OCI-LY7 (cell line): ENCODE data around the gene SH2D3A. TPM values are rescaled to one million over a fixed set of nuclear protein-coding genes. Genes with fewer than 3 reads are reported as not detected.

Source experiments
- BruUV-seq: library from RNA; stranded (reverse); fragments of 400-500 nt; replicated peaks from 2 replicates; lab custom pipeline; 2021; lab: Mats Ljungman, UMichigan
- CTCF ChIA-PET: fragments of 300-600 bp; sonication (Branson Sonifier 250); formaldehyde crosslinking; loops from one replicate; lab custom pipeline; 2022; ENCODE audit warnings: antibody characterized with exemption; ENCODE audit not compliant: unreplicated experiment; lab: Charles Lee
- POLR2A ChIA-PET: fragments of 300-600 bp; sonication (Branson Sonifier 250); formaldehyde crosslinking; loops from one replicate; lab custom pipeline; 2022; ENCODE audit warnings: antibody characterized with exemption; lab: Charles Lee
- DNase-seq: peaks from one replicate; pipeline ENCODE4 v3.0.0-alpha.2; 2015; ENCODE audit warnings: low spot score
- H2AFZ ChIP-seq: fragments of 200-600 bp; sonication (generic), shearing (Covaris generic); 2 replicates; pipeline ENCODE4 v1.6.1; 2014; ENCODE audit warnings: mild to moderate bottlenecking, antibody characterized with exemption, low read length, moderate library complexity
- H3K27ac ChIP-seq: fragments of 200-600 bp; sonication (generic); 2 replicates; pipeline ENCODE4 v1.5.1; 2014; ENCODE audit warnings: mixed run types, low read depth, mild to moderate bottlenecking, moderate library complexity, low read length, inconsistent platforms; ENCODE audit not compliant: poor library complexity, severe bottlenecking
- H3K36me3 ChIP-seq: fragments of 200-600 bp; sonication (generic); 2 replicates; pipeline ENCODE4 v1.6.1; 2014; ENCODE audit warnings: mild to moderate bottlenecking, antibody characterized with exemption, low read length, moderate library complexity, mixed read lengths; ENCODE audit not compliant: insufficient read depth
- H3K4me1 ChIP-seq: fragments of 200-600 bp; sonication (generic); 2 replicates; pipeline ENCODE4 v1.5.1; 2014; ENCODE audit warnings: mild to moderate bottlenecking, low read length; ENCODE audit not compliant: insufficient read depth, poor library complexity, severe bottlenecking
- H3K4me2 ChIP-seq: fragments of 200-600 bp; sonication (generic); 2 replicates; pipeline ENCODE4 v1.6.1; 2014; ENCODE audit warnings: mild to moderate bottlenecking, low read length
- H3K4me3 ChIP-seq: fragments of 200-600 bp; sonication (generic); 2 replicates; pipeline ENCODE4 v1.5.1; 2014; ENCODE audit warnings: mild to moderate bottlenecking, low read depth, low read length; ENCODE audit not compliant: poor library complexity, severe bottlenecking
- H3K79me2 ChIP-seq: fragments of 200-600 bp; sonication (generic); 2 replicates; pipeline ENCODE4 v1.6.1; 2016; ENCODE audit warnings: low read depth, mild to moderate bottlenecking, low read length, moderate library complexity, mixed read lengths; ENCODE audit not compliant: insufficient read depth
- H3K9me2 ChIP-seq: fragments of 200-600 bp; sonication (generic); 2 replicates; pipeline ENCODE4 v1.6.1; 2016; ENCODE audit warnings: mild to moderate bottlenecking, low read length, mixed read lengths; ENCODE audit not compliant: insufficient read depth
- H3K9me3 ChIP-seq: fragments of 200-600 bp; sonication (generic); 2 replicates; pipeline ENCODE4 v1.6.1; 2014; ENCODE audit warnings: mild to moderate bottlenecking, mixed run types, low read length, mixed read lengths
- H4K20me1 ChIP-seq: fragments of 200-600 bp; sonication (generic); 2 replicates; pipeline ENCODE4 v1.6.1; 2014; ENCODE audit warnings: mild to moderate bottlenecking, antibody characterized with exemption, low read length, moderate library complexity, mixed read lengths; ENCODE audit not compliant: insufficient read depth
- CTCF ChIP-seq: fragments of 200-600 bp; sonication (generic); conservative IDR thresholded peaks from 2 replicates; pipeline ENCODE4 v1.5.1; 2014; ENCODE audit warnings: mild to moderate bottlenecking, antibody characterized with exemption, low read length, moderate library complexity, mixed read lengths
- EZH2phosphoT487 ChIP-seq: fragments of 200-600 bp; sonication (generic); IDR thresholded peaks from 2 replicates; pipeline ENCODE4 v1.6.1; 2018; ENCODE audit warnings: low read depth, borderline replicate concordance, mild to moderate bottlenecking, mixed run types, antibody characterized with exemption, low read length, moderate library complexity, mixed read lengths
- intact Hi-C: fragments of 100-400 bp; cut with micrococcal nuclease; formaldehyde crosslinking; loops from one replicate; pipeline ENCODE4 v1.10.0; 2022; ENCODE audit not compliant: unreplicated experiment
- total RNA-seq, 2 experiments: library from RNA; depleted of rRNA in 1 of 2; stranded (reverse); fragments of >200 nt in 1 of 2; shearing (Covaris generic) in 1 of 2; gene quantifications; 2 replicates each; pipeline ENCODE4 v1.2.3, GENCODE V29; 2014 to 2022

SH2D3A gene
- total RNA-seq, 2 experiments from 2014 or later: 7.8 to 13.3 TPM

DNA sequence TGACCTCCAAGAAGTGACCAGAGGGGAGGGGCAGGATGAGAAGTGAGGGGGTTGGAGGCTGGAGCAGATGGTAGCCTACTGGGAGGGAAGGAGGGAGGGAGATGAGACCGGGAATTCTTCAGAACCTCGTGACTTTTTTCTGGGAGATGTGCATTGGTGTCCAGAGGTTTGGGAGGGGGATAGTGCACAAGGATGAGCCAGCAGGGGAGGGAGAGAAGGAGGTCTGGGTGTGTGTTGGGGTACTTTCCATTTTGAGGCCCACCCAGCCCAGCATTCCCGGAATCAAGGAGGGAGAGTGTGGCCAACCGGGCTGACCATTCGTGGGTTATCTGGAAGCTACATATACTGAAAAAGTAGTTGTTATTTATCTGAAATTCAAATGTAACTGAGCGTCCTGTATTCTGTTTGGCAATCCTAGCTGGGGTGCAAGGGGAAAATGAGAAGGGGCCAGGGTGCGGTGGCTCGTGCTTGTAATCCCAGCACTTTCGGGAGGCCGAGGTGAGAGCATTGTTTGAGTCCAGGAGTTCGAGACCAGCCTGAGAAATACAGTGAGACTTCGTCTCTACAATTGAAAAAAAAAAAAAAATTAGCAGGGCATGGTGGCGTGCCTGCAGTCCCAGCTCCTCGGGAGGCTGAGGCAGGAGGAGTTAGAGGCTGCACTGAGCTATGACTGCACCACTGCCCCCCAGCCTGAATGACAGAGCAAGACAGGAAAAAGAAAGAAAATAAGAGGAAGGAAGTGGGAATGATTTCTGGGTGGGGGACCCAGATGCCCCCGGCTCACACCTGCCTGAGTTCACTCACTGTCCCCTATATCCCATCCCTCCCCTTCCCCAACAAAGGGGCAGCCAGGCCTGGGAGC lies 42.4 kb downstream of the SH2D3A start:
- H3K79me2 ChIP-seq: no peaks in the 10 kb centered on the region
- no peaks in the 10 kb centered on the region for H3K9me2 ChIP-seq
- H3K27ac ChIP-seq: no peak overlapping the region
- intact Hi-C loops: no loop called here
- peak overlapping the region; percentile 13; the same call in 1 of the 2 replicates for H3K4me2 ChIP-seq
- TF ChIP-seq EZH2phosphoT487 (no peak), CTCF (no peak)
- no TSS peak for BruUV-seq
- POLR2A ChIA-PET: no interaction called here
- no peak for DNase-seq
- H3K9me3 ChIP-seq: no peaks in the 10 kb centered on the region
- no peak overlapping the region for H3K4me3 ChIP-seq
- H4K20me1 ChIP-seq: no peaks in the 10 kb centered on the region
- H3K36me3 ChIP-seq: no peaks in the 10 kb centered on the region; the same call in 1 of the 2 replicates
- H3K4me1 ChIP-seq: peaks cover 63% of the 10 kb centered on the region
- CTCF ChIA-PET: no interaction called here
- no peak overlapping the region; the same call in 1 of the 2 replicates for H2AFZ ChIP-seq

- 0 out of 2 replicates have a peak overlapping the region, but pooled peaks have one; percentile 0 for H2AFZ ChIP-seq
- H3K4me2 ChIP-seq: no peak overlapping the region
- H3K79me2 ChIP-seq: no peaks in the 10 kb centered on the region
- H3K4me1 ChIP-seq: peaks cover 72% of the 10 kb centered on the region
- TF ChIP-seq EZH2phosphoT487 (no peak), CTCF (no peak)
- ChIA-PET CTCF (no interaction called here), POLR2A (no interaction called here)
- no peak overlapping the region for H3K4me3 ChIP-seq
- no TSS peak for BruUV-seq
- H3K9me3 ChIP-seq: no peaks in the 10 kb centered on the region
- H3K36me3 ChIP-seq: no peaks in the 10 kb centered on the region
- H4K20me1 ChIP-seq: no peaks in the 10 kb centered on the region
- intact Hi-C loops: no loop called here
- DNase-seq: peak; percentile 41
- no peak overlapping the region for H3K27ac ChIP-seq
- H3K9me2 ChIP-seq: no peaks in the 10 kb centered on the region
Observed at GRCh38 chr19:6723738-6724137, 43.5 kb downstream of the SH2D3A start.

DNA sequence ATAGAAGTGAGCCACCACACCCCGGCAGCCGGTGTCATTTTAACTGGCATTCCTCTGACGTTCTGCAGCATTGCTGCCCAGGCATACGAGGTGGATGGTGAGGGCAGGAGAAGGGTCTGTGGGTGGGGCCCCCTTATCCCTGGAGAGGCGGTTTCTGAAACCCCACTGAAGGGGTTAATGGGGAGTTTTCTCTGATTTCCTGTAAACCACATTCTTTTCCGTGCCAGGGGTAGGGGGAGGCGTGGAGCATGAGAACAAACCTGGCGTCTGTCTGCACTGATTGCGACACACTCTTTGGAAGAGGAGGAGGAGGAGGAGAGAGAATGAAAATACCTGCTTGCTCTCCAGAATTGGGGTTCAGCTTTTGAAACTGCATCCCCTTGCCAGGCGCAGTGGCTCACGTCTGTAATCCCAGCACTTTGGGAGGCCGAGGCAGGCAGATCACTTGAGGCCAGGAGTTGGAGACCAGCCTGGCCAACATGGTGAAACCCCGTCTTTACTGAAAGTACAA lies 44.1 kb downstream of the SH2D3A start:
- intact Hi-C loops: no loop called here
- H3K4me1 ChIP-seq: peaks cover 66% of the 10 kb centered on the region
- H3K36me3 ChIP-seq: no peaks in the 10 kb centered on the region
- H2AFZ ChIP-seq: no peak overlapping the region
- H3K27ac ChIP-seq: no peak overlapping the region
- H3K9me2 ChIP-seq: no peaks in the 10 kb centered on the region
- ChIA-PET CTCF (no interaction called here), POLR2A (interaction anchor here (1.8 kb wide), 1 partner anchor 13 kb away, joined by 4 read pairs; no protein-coding TSS in a partner anchor)
- DNase-seq: no peak
- TF ChIP-seq CTCF (no peak), EZH2phosphoT487 (no peak)
- BruUV-seq: no TSS peak
- H3K4me3 ChIP-seq: no peak overlapping the region
- H3K9me3 ChIP-seq: no peaks in the 10 kb centered on the region
- no peak overlapping the region for H3K4me2 ChIP-seq
- H3K79me2 ChIP-seq: no peaks in the 10 kb centered on the region
- no peaks in the 10 kb centered on the region for H4K20me1 ChIP-seq
